DOHH2 (cell line): ENCODE data around the gene HMCN2.

ENCODE experiments used
- H3F3A ChIP-seq: fragments of 200-600 bp; sonication (generic), shearing (Covaris generic); 2 replicates; pipeline ENCODE4 v1.6.0; 2016; ENCODE audit warnings: antibody characterized with exemption, mild to moderate bottlenecking; ENCODE audit not compliant: control insufficient read depth, insufficient read depth
- H3K27ac ChIP-seq: fragments of 200-600 bp; sonication (generic); 2 replicates; pipeline ENCODE4 v1.5.1; 2014; ENCODE audit warnings: low read depth, mild to moderate bottlenecking, low read length, moderate library complexity
- H3K27me3 ChIP-seq: fragments of 200-600 bp; sonication (generic); 2 replicates; pipeline ENCODE4 v1.6.1; 2014; ENCODE audit warnings: mild to moderate bottlenecking, low read length, mixed read lengths; ENCODE audit not compliant: control insufficient read depth
- H3K36me3 ChIP-seq: fragments of 200-600 bp; sonication (generic); 2 replicates; pipeline ENCODE4 v1.6.1; 2014; ENCODE audit warnings: mild to moderate bottlenecking, low read length, moderate library complexity, mixed read lengths; ENCODE audit not compliant: control insufficient read depth
- H3K4me1 ChIP-seq: fragments of 200-600 bp; sonication (generic); 2 replicates; pipeline ENCODE4 v1.6.1; 2014; ENCODE audit warnings: mild to moderate bottlenecking, low read length, mixed read lengths; ENCODE audit not compliant: control insufficient read depth
- H3K4me2 ChIP-seq: fragments of 200-600 bp; sonication (generic); 2 replicates; pipeline ENCODE4 v1.6.0; 2014; ENCODE audit warnings: mild to moderate bottlenecking, low read length, moderate library complexity
- H3K4me3 ChIP-seq: fragments of 200-600 bp; sonication (generic); 2 replicates; pipeline ENCODE4 v1.5.1; 2014; ENCODE audit warnings: mild to moderate bottlenecking, low read length, mixed read lengths
- H3K79me2 ChIP-seq: fragments of 200-600 bp; sonication (generic); 2 replicates; pipeline ENCODE4 v1.6.1; 2014; ENCODE audit warnings: mild to moderate bottlenecking, low read length, mixed read lengths; ENCODE audit not compliant: control insufficient read depth
- H3K9me2 ChIP-seq: fragments of 200-600 bp; sonication (generic); replicated peaks from 2 replicates; pipeline ENCODE4 v1.6.1; 2014; ENCODE audit warnings: mild to moderate bottlenecking, low read length, mixed read lengths; ENCODE audit not compliant: control insufficient read depth
- H3K9me3 ChIP-seq: fragments of 200-600 bp; sonication (generic); 2 replicates; pipeline ENCODE4 v1.6.1; 2014; ENCODE audit warnings: antibody characterized with exemption, low read length, mixed read lengths; ENCODE audit not compliant: control insufficient read depth, insufficient read depth
- H4K20me1 ChIP-seq: fragments of 200-600 bp; sonication (generic); 2 replicates; pipeline ENCODE4 v1.6.0; 2014; ENCODE audit warnings: low read depth, mild to moderate bottlenecking, antibody characterized with exemption, low read length, moderate library complexity; ENCODE audit not compliant: control insufficient read depth, insufficient read depth
- EZH2phosphoT487 ChIP-seq: fragments of 200-600 bp; sonication (generic); IDR thresholded peaks from 2 replicates; pipeline ENCODE4 v1.6.1; 2017; ENCODE audit warnings: borderline replicate concordance, mild to moderate bottlenecking, antibody characterized with exemption, low read length, moderate library complexity, mixed read lengths
- TF ChIP-seq, protein P1 (sequence below): fragments of 200-600 bp; sonication (generic); IDR thresholded peaks from one replicate; pipeline ENCODE4 v1.5.1; 2014; ENCODE audit warnings: antibody characterized with exemption, mild to moderate bottlenecking, low read depth, low read length; ENCODE audit not compliant: poor library complexity, severe bottlenecking

Gene HMCN2

DNA sequence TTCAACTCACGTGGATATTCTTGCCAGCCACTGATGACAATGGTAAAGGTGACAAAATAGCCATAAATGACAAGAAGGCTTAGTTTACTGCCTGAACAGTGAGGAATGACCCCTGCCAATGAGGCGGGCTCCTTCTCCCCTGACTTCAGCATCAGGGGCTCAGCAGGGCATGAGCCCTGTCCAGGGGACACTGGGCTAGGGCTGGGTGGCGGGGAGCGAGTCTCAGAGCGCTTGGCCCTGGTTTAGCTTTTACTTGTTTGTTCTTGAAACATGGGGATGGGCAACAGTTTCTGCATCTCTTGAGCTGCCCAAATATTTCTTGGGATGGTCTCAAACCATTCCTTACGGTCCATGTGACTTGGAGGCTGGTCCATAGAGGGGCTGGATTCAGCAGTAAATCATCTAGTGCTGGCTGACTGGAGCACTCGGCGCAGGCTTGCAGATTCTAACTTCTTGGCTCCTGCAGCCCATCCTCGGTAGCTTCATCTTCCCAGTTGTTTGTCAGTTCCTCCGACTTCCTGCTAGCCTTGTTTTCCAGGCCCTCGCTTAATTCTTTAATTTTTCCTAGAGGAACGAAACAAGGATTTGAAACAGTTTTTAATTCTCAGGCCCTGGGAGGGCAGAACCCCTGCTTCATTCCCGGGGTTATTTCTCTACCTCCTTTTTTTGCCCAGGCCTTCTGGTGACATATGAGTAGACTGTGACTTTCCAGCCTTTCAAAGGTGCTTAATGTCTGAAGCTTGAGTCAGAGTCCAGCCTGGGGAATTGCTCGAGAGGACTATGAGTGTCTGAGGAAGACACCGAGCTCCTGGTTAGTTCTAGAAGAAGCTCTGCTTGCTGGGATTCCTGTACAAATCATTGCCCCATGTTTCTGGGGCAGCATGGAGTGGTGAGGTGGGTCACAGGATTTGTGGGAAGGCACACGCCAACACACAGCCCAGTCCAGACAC lies 4.5 kb upstream of the HMCN2 start:
- no peaks in the 10 kb centered on the region for H3K9me3 ChIP-seq
- H3K9me2 ChIP-seq, result no peaks in the 10 kb centered on the region
- H3K36me3 ChIP-seq, result no peaks in the 10 kb centered on the region
- no peak overlapping the region for H3K4me3 ChIP-seq
- H3K27me3 ChIP-seq, result peaks cover 28% of the 10 kb centered on the region
- H4K20me1 ChIP-seq, result no peaks in the 10 kb centered on the region
- H3K4me2 ChIP-seq, result no peak overlapping the region
- no peak for TF ChIP-seq EZH2phosphoT487
- TF ChIP-seq, protein P1, sequence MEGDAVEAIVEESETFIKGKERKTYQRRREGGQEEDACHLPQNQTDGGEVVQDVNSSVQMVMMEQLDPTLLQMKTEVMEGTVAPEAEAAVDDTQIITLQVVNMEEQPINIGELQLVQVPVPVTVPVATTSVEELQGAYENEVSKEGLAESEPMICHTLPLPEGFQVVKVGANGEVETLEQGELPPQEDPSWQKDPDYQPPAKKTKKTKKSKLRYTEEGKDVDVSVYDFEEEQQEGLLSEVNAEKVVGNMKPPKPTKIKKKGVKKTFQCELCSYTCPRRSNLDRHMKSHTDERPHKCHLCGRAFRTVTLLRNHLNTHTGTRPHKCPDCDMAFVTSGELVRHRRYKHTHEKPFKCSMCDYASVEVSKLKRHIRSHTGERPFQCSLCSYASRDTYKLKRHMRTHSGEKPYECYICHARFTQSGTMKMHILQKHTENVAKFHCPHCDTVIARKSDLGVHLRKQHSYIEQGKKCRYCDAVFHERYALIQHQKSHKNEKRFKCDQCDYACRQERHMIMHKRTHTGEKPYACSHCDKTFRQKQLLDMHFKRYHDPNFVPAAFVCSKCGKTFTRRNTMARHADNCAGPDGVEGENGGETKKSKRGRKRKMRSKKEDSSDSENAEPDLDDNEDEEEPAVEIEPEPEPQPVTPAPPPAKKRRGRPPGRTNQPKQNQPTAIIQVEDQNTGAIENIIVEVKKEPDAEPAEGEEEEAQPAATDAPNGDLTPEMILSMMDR, result no peak
- no peaks in the 10 kb centered on the region for H3K4me1 ChIP-seq
- no peaks in the 10 kb centered on the region for H3K79me2 ChIP-seq
- no peaks in the 10 kb centered on the region for H3F3A ChIP-seq
- no peak overlapping the region for H3K27ac ChIP-seq

DNA sequence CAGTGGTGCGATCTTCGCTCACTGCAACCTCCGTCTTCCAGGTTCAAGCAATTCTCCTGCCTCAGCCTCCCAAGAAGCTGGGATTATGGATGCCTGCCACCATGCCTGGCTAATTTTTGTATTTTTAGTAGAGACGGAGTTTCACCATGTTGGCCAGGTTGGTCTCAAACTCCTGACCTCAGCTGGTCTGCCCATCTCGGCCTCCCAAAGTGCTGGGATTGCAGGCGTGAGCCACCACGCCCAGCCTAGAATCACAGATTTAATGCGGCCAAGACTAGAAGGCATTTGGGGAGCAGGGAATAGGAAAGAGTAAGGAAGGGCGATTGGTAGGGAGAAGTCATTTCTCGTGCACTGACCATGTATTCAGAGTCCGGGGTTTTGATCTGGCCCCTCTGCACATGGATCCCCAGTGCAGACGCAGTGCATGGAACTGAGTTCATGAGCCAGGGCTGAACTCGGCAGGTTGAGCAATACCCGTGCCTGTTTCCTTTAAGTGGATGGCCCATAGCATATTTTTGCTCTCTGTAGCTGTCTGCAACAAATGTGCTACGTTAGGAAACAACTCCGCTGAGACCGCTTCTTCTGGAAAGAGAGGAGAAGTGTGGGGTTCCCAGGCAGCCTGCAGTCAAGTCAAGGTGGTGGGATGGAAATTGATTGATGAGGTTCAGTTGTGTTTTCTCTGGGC lies 3.4 kb upstream of the HMCN2 start:
- Histone ChIP-seq H3K27me3 (peaks cover 30% of the 10 kb centered on the region), H4K20me1 (no peaks in the 10 kb centered on the region), H3K9me3 (no peaks in the 10 kb centered on the region), H3K36me3 (no peaks in the 10 kb centered on the region), H3K4me2 (no peak overlapping the region), H3F3A (no peaks in the 10 kb centered on the region), H3K27ac (no peak overlapping the region), H3K9me2 (no peaks in the 10 kb centered on the region), H3K4me3 (no peak overlapping the region), H3K4me1 (no peaks in the 10 kb centered on the region), H3K79me2 (no peaks in the 10 kb centered on the region)
- TF ChIP-seq EZH2phosphoT487, result no peak
- TF ChIP-seq, protein P1, result no peak

DNA sequence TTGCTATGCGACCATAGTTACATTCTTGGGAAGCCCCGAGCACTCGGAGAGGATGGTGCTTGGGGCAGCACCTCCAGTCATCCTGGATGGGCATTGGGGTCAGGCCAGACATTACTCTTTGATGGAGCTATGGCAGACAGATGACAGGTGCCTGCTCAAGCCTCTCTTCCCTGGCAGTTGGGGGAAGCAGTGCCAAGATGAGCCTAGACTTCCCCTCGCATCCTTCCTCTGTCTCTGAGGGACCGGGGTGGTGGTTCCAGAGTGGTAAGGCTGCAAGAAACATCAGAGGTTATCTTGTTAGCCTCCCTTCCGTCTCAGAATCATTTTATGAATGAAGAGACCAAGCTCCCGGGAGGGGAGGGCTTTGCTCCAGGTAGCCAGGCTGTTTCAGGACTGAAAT lies 2.8 kb upstream of the HMCN2 start:
- no peak overlapping the region for H3K27ac ChIP-seq
- no peaks in the 10 kb centered on the region for H3K79me2 ChIP-seq
- no peaks in the 10 kb centered on the region for H3K9me3 ChIP-seq
- H3K27me3 ChIP-seq, result peaks cover 35% of the 10 kb centered on the region
- H3F3A ChIP-seq, result no peaks in the 10 kb centered on the region
- H3K4me3 ChIP-seq, result no peak overlapping the region
- no peaks in the 10 kb centered on the region for H3K9me2 ChIP-seq
- H4K20me1 ChIP-seq, result no peaks in the 10 kb centered on the region
- H3K4me2 ChIP-seq, result no peak overlapping the region
- TF ChIP-seq, protein P1, result no peak
- TF ChIP-seq EZH2phosphoT487, result no peak
- no peaks in the 10 kb centered on the region for H3K4me1 ChIP-seq
- no peaks in the 10 kb centered on the region for H3K36me3 ChIP-seq
